Neutrophil (primary cell): ENCODE results near the gene CDCP1.

Experiments used
- H3K27ac ChIP-seq: fragments of 200-600 bp; sonication (generic); 2 replicates; pipeline ENCODE4 v1.5.1; 2016; ENCODE audit warnings: mild to moderate bottlenecking, moderate library complexity
- H3K27me3 ChIP-seq: fragments of 200-600 bp; sonication (generic); 2 replicates; pipeline ENCODE4 v1.6.0; 2016; ENCODE audit warnings: mild to moderate bottlenecking
- H3K36me3 ChIP-seq: fragments of 200-600 bp; sonication (generic); 2 replicates; pipeline ENCODE4 v1.5.1; 2017
- H3K4me1 ChIP-seq, 2 experiments: fragments of 200-600 bp in 1 of 2; sonication (generic) in 1 of 2; 1 replicate in 1 of 2; 2 replicates in 1 of 2; pipeline versions ENCODE4 v1.5.1 to v1.6.1; 2013 to 2016; ENCODE audit warnings: low read depth in 1 of 2, low read length in 1 of 2, mild to moderate bottlenecking in 1 of 2, moderate library complexity in 1 of 2; ENCODE audit not compliant: control insufficient read depth in 1 of 2, insufficient read depth in 1 of 2
- H3K4me3 ChIP-seq, 2 experiments: fragments of 200-600 bp in 1 of 2; sonication (generic) in 1 of 2; 1 replicate in 1 of 2; 2 replicates in 1 of 2; pipeline ENCODE4 v1.5.1; 2013 to 2016; ENCODE audit warnings: low read depth in 1 of 2, low read length in 1 of 2, mild to moderate bottlenecking in 1 of 2, moderate library complexity in 1 of 2
- H3K9me3 ChIP-seq: fragments of 200-600 bp; sonication (generic); 2 replicates; pipeline ENCODE4 v1.5.1; 2016
- CTCF ChIP-seq: fragments of 200-600 bp; sonication (generic); IDR thresholded peaks from 2 replicates; pipeline ENCODE4 v1.5.1; 2016; ENCODE audit warnings: antibody characterized with exemption

Gene CDCP1

DNA sequence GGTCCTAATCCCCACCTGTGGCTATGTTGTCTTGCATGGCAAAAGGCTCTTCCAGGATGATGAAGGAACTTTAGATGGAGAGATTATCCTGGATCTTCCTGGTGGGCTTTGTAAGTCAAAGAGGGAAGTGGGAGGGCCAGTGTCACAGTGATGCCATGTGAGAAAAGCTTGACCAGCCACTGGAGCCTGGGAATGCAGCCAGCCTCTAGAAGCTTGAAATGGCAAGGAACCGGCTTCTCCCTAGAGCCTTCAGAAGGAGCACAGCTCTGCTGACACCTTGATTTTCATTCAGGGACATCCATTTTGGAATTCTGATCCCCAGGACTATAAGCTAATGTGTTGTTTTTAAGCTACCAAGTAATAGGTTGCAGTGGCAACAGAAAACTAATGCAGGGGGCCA lies 61.8 kb downstream of the CDCP1 start:
- Histone ChIP-seq H3K9me3 (no peaks in the 10 kb centered on the region), H3K27me3 (no peaks in the 10 kb centered on the region)

GRCh38 chr3:45083023-45083422 lies 63.2 kb downstream of the CDCP1 start:
- Histone ChIP-seq H3K4me1 (no peaks in the 10 kb centered on the region), H3K27me3 (no peaks in the 10 kb centered on the region), H3K27ac (no peak overlapping the region), H3K4me3 (no peak overlapping the region), H3K36me3 (no peaks in the 10 kb centered on the region), H3K9me3 (no peaks in the 10 kb centered on the region)
- no peak for TF ChIP-seq CTCF

More for the DNA sequence above, 61.8 kb downstream of the CDCP1 start:
- TF ChIP-seq CTCF, result no peak
- Histone ChIP-seq H3K36me3 (no peaks in the 10 kb centered on the region), H3K27ac (no peak overlapping the region), H3K4me3 (no peak overlapping the region), H3K4me1 (no peaks in the 10 kb centered on the region)

DNA sequence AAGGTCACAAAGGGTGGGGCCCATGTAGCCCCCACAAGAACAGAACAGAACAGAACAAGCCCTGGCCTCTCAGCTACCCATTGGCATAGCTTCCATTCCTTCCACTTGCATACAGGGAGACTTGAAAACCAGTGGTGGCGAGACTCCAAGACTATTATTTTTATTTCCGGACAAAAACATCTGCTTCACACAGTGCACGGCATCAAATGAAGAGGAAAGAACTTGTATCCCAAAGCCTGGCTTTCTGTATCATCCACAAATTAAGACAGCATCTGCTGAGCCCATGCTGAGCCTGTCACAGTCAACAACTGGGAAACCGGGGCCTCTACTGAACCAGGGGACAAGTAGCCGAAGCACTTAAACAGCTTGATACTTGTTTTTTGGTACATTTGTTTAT lies 64.0 kb downstream of the CDCP1 start:
- no peaks in the 10 kb centered on the region for H3K4me1 ChIP-seq
- TF ChIP-seq CTCF, result no peak
- no peaks in the 10 kb centered on the region for H3K27me3 ChIP-seq
- H3K9me3 ChIP-seq, result no peaks in the 10 kb centered on the region
- no peak overlapping the region for H3K4me3 ChIP-seq
- H3K36me3 ChIP-seq, result no peaks in the 10 kb centered on the region
- H3K27ac ChIP-seq, result no peak overlapping the region

- Histone ChIP-seq H3K4me1 (no peaks in the 10 kb centered on the region), H3K4me3 (no peak overlapping the region), H3K36me3 (no peaks in the 10 kb centered on the region), H3K27ac (no peak overlapping the region), H3K9me3 (no peaks in the 10 kb centered on the region), H3K27me3 (no peaks in the 10 kb centered on the region)
- no peak for TF ChIP-seq CTCF
Measured at GRCh38 chr3:45081506-45082141, 64.6 kb downstream of the CDCP1 start.

- Histone ChIP-seq H3K4me1 (no peaks in the 10 kb centered on the region), H3K27ac (no peak overlapping the region), H3K27me3 (no peaks in the 10 kb centered on the region), H3K9me3 (no peaks in the 10 kb centered on the region), H3K36me3 (no peaks in the 10 kb centered on the region), H3K4me3 (no peak overlapping the region)
- TF ChIP-seq CTCF, result no peak
Measured at GRCh38 chr3:45080824-45081223, 65.4 kb downstream of the CDCP1 start.
